GM23338 (cell line): ENCODE measurements around the gene CELA3B. TPM values are rescaled to one million over a fixed set of nuclear protein-coding genes. Genes with fewer than 3 reads are reported as not detected.
"Not testable (repeated sequence)": the region's sequence is repeated elsewhere in the genome, so short reads cannot be mapped to it uniquely, and the experiment has no call there.

ENCODE experiments used
- ATAC-seq: fragments of 200-7000 bp; cut with Tn5 transposase; 3 replicates; pipeline ENCODE4 v1.9.1; 2020
- DNase-seq: peaks from one replicate; pipeline ENCODE4 v3.0.0-alpha.2; 2015; ENCODE audit warnings: low spot score
- H2AFZ ChIP-seq: fragments of 200-600 bp; sonication (generic); 2 replicates; pipeline ENCODE4 v1.8.0; 2016; ENCODE audit warnings: antibody characterized with exemption, mild to moderate bottlenecking, moderate library complexity
- H3F3A ChIP-seq: fragments of 200-600 bp; sonication (generic); replicated peaks from 2 replicates; pipeline ENCODE4 v1.8.0; 2017; ENCODE audit warnings: antibody characterized with exemption, mixed run types, low read depth
- H3K27ac ChIP-seq: fragments of 200-600 bp; sonication (generic); 2 replicates; pipeline ENCODE4 v1.6.1; 2016; ENCODE audit warnings: low read depth
- H3K27me3 ChIP-seq: fragments of 200-600 bp; sonication (generic); 2 replicates; pipeline ENCODE4 v1.8.0; 2016; ENCODE audit warnings: mild to moderate bottlenecking, mixed run types, moderate library complexity; ENCODE audit not compliant: insufficient read depth
- H3K36me3 ChIP-seq: fragments of 200-600 bp; sonication (generic); 2 replicates; pipeline ENCODE4 v1.8.0; 2016; ENCODE audit warnings: mild to moderate bottlenecking; ENCODE audit not compliant: insufficient read depth
- H3K4me1 ChIP-seq: fragments of 200-600 bp; sonication (generic); 2 replicates; pipeline ENCODE4 v1.8.0; 2016; ENCODE audit warnings: mild to moderate bottlenecking, moderate library complexity; ENCODE audit not compliant: insufficient read depth
- H3K4me2 ChIP-seq: fragments of 200-600 bp; sonication (generic); 2 replicates; pipeline ENCODE4 v1.7.1; 2017; ENCODE audit warnings: mixed run types
- H3K4me3 ChIP-seq: fragments of 200-600 bp; sonication (generic); 2 replicates; pipeline ENCODE4 v1.6.1; 2016; ENCODE audit warnings: mixed run types
- H3K79me2 ChIP-seq: fragments of 200-600 bp; sonication (generic); replicated peaks from 2 replicates; pipeline ENCODE4 v1.8.0; 2017; ENCODE audit warnings: mild to moderate bottlenecking; ENCODE audit not compliant: insufficient read depth
- H3K9me2 ChIP-seq: fragments of 200-600 bp; sonication (generic); 2 replicates; pipeline ENCODE4 v1.8.0; 2017; ENCODE audit not compliant: insufficient read depth
- H4K20me1 ChIP-seq: fragments of 200-600 bp; sonication (generic); replicated peaks from 2 replicates; pipeline ENCODE4 v1.8.0; 2017; ENCODE audit warnings: mild to moderate bottlenecking; ENCODE audit not compliant: insufficient read depth
- H3K27ac Mint-ChIP-seq: 2 replicates; pipeline ENCODE4 v1.8.0; 2020; ENCODE audit warnings: inconsistent platforms, mild to moderate bottlenecking, moderate library complexity, mixed read lengths
- H3K27me3 Mint-ChIP-seq: 3 replicates; pipeline ENCODE4 v1.8.0; 2022; ENCODE audit warnings: low read depth, mild to moderate bottlenecking, moderate library complexity, mixed read lengths, inconsistent platforms; ENCODE audit not compliant: insufficient read depth, poor library complexity
- H3K36me3 Mint-ChIP-seq: 3 replicates; pipeline ENCODE4 v1.8.0; 2021; ENCODE audit warnings: low read depth, mild to moderate bottlenecking, inconsistent platforms, moderate library complexity, mixed read lengths
- H3K4me1 Mint-ChIP-seq: 3 replicates; pipeline ENCODE4 v1.8.0; 2020; ENCODE audit warnings: mild to moderate bottlenecking, inconsistent platforms, mixed read lengths
- H3K4me3 Mint-ChIP-seq: 3 replicates; pipeline ENCODE4 v1.8.0; 2021; ENCODE audit warnings: moderate library complexity, mild to moderate bottlenecking, inconsistent platforms, mixed read lengths
- H3K9me3 Mint-ChIP-seq: 3 replicates; pipeline ENCODE4 v1.8.0; 2020; ENCODE audit warnings: moderate library complexity, mild to moderate bottlenecking, inconsistent platforms, mixed read lengths
- polyA plus RNA-seq: library from polyadenylated mRNA; unstranded; fragments of >200 nt; fragmentation: Nextera tagmentation; extraction: Ambion mirVana; gene quantifications from 2 replicates; pipeline ENCODE4 v1.2.1, GENCODE V29; 2016
- total RNA-seq: library from RNA; depleted of rRNA; stranded (reverse); fragments of >200 nt; shearing (Covaris generic); gene quantifications from 2 replicates; pipeline ENCODE4 v1.2.3, GENCODE V29; 2014
- TF ChIP-seq, protein P1 (sequence below): fragments of 250-450 bp; sonication (Bioruptor Pico); IDR thresholded peaks from 2 replicates; pipeline ENCODE4 v1.5.0; 2020; ENCODE audit warnings: mild to moderate bottlenecking, moderate library complexity

The CELA3B gene
- total and polyA plus RNA-seq, 2 experiments from 2014 or later, result not detected

GRCh38 chr1:22009566-22009965 is 32.7 kb downstream of the CELA3B start:
- H3K4me2 ChIP-seq, ATAC-seq, H3K4me3 Mint-ChIP-seq, H3K79me2 ChIP-seq, H3K36me3 Mint-ChIP-seq, H3K27ac ChIP-seq, H3K4me3 ChIP-seq, H3K27me3 Mint-ChIP-seq, H4K20me1 ChIP-seq, DNase-seq, H3K4me1 ChIP-seq, H3K27ac Mint-ChIP-seq, H3F3A ChIP-seq, H2AFZ ChIP-seq, H3K9me2 ChIP-seq, H3K36me3 ChIP-seq, H3K27me3 ChIP-seq, H3K9me3 Mint-ChIP-seq, H3K4me1 Mint-ChIP-seq: not testable (repeated sequence)

DNA sequence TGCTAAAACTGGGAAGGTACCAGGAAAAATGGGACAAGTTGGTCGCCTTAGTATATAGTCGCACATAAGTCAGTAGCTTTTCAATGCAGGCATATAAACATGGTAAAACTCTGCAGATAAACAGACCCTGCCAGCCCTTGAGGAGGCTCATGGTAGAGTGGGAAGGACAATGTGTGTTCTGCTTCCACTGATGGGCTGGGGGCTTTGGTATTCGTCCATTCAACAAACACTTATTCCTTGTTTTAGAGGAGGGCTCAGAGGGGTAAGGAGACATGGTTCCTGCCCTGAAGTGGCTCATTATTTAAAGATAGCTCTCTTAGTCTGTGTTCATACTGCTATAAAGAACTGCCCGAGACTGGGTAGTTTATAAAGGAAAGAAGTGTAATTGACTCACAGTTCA is 35.9 kb downstream of the CELA3B start:
- not testable (repeated sequence) for H3F3A ChIP-seq, H3K4me1 ChIP-seq, H3K79me2 ChIP-seq, H3K4me1 Mint-ChIP-seq, ATAC-seq, H3K27me3 ChIP-seq, H3K9me2 ChIP-seq, H4K20me1 ChIP-seq, H3K36me3 Mint-ChIP-seq, H3K9me3 Mint-ChIP-seq, DNase-seq, H2AFZ ChIP-seq, H3K4me2 ChIP-seq, H3K27ac ChIP-seq, H3K4me3 Mint-ChIP-seq, H3K4me3 ChIP-seq, H3K27me3 Mint-ChIP-seq, H3K27ac Mint-ChIP-seq, H3K36me3 ChIP-seq

DNA sequence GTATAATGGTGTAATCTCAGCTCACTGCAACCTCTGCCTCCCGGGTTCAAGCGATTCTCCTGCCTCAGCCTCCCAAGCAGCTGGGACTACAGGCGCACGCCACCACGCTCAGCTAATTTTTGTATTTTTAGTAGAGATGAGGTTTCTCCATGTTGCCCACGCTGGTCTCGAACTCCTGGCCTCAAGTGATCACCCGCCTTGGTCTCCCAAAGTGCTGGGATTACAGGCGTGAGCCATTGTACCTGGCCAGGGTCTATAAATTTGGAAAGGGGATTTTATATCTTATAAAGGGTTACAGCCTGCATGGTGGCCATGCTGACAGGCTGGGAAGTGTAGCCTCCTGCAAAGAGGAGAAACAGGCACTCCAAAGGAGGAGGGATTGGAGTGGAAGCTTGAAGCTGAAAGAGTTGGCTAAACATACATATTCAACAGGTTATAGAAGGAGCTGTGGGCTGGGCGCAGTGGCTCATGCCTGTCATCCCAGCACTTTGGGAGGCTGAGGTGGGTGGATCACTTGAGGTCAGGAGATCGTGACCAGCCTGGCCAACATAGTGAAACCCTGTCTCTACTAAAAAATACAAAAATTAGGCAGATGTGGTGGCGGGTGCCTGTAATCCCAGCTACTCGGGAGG is 37.9 kb downstream of the CELA3B start:
- DNase-seq, H3K4me2 ChIP-seq, H3K4me1 ChIP-seq, H3K27ac Mint-ChIP-seq, H3K27me3 Mint-ChIP-seq, H3K9me3 Mint-ChIP-seq, H3K27ac ChIP-seq, H3K36me3 Mint-ChIP-seq, H3K4me3 ChIP-seq, ATAC-seq, H2AFZ ChIP-seq, H3K79me2 ChIP-seq, H4K20me1 ChIP-seq, H3F3A ChIP-seq, H3K4me3 Mint-ChIP-seq, H3K36me3 ChIP-seq, H3K4me1 Mint-ChIP-seq, H3K27me3 ChIP-seq, H3K9me2 ChIP-seq: not testable (repeated sequence)

DNA sequence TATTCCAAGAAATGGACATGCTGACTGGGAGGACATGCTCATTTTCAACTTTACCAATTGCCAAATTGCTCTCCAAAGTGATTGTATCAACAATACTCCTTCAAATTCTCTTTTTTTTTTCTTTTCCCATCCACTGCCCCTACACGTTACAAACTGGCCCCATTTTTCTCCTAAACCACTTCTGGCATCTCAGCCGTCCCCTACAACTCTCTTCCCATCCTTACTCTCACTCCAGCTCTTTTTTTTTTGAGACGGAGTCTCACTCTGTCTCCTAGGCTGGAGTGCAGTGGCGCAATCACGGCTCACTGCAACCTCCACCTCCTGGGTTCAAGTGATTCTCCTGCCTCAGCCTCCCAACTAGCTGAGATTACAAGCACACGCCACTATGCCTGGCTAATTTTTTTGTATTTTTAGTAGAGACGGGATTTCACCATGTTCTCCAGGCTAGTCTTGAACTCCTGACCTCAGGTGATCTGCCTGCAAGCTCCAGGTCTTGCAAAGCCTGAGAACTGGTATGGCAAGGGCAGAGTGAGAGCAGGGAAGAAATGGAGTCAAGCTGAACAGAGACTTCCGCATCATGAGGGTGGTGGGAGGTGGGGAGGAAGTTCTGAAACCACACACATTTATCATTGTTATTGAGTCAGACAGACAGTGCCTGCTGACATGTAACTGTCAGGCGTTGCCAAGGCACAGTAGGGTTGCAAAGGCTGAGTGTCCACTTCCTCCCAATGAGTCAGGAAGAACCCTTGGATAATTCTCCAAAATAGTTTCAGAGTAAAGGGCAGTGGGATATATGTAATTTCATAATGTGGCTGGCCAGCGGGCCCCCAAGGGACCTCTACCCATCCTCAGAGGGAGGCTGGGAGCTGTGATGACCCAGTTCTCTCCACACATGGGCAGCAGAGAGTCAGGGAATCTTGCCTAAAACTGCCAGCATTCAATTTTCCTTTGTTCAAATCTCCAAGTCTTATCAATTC is 42.0 kb downstream of the CELA3B start:
- Mint-ChIP-seq H3K27me3 (peaks cover 10% of the 10 kb centered on the region), H3K27ac (no peak overlapping the region), H3K4me3 (no peak overlapping the region), H3K4me1 (peaks cover 7% of the 10 kb centered on the region; the same call in 2 of the 3 replicates), H3K9me3 (no peaks in the 10 kb centered on the region), H3K36me3 (no peaks in the 10 kb centered on the region)
- Histone ChIP-seq H3K4me2 (no peak overlapping the region), H3K4me1 (peaks cover 3% of the 10 kb centered on the region), H4K20me1 (no peaks in the 10 kb centered on the region), H3K36me3 (no peaks in the 10 kb centered on the region), H3F3A (peaks cover 2% of the 10 kb centered on the region), H3K79me2 (no peaks in the 10 kb centered on the region), H3K4me3 (no peak overlapping the region), H3K27me3 (no peaks in the 10 kb centered on the region), H3K27ac (no peak overlapping the region), H2AFZ (no peak overlapping the region), H3K9me2 (no peaks in the 10 kb centered on the region)
- DNase-seq (peak; percentile 42), ATAC-seq (peak; percentile 44; the same call in 2 of the 3 replicates)
- TF ChIP-seq, protein P1, sequence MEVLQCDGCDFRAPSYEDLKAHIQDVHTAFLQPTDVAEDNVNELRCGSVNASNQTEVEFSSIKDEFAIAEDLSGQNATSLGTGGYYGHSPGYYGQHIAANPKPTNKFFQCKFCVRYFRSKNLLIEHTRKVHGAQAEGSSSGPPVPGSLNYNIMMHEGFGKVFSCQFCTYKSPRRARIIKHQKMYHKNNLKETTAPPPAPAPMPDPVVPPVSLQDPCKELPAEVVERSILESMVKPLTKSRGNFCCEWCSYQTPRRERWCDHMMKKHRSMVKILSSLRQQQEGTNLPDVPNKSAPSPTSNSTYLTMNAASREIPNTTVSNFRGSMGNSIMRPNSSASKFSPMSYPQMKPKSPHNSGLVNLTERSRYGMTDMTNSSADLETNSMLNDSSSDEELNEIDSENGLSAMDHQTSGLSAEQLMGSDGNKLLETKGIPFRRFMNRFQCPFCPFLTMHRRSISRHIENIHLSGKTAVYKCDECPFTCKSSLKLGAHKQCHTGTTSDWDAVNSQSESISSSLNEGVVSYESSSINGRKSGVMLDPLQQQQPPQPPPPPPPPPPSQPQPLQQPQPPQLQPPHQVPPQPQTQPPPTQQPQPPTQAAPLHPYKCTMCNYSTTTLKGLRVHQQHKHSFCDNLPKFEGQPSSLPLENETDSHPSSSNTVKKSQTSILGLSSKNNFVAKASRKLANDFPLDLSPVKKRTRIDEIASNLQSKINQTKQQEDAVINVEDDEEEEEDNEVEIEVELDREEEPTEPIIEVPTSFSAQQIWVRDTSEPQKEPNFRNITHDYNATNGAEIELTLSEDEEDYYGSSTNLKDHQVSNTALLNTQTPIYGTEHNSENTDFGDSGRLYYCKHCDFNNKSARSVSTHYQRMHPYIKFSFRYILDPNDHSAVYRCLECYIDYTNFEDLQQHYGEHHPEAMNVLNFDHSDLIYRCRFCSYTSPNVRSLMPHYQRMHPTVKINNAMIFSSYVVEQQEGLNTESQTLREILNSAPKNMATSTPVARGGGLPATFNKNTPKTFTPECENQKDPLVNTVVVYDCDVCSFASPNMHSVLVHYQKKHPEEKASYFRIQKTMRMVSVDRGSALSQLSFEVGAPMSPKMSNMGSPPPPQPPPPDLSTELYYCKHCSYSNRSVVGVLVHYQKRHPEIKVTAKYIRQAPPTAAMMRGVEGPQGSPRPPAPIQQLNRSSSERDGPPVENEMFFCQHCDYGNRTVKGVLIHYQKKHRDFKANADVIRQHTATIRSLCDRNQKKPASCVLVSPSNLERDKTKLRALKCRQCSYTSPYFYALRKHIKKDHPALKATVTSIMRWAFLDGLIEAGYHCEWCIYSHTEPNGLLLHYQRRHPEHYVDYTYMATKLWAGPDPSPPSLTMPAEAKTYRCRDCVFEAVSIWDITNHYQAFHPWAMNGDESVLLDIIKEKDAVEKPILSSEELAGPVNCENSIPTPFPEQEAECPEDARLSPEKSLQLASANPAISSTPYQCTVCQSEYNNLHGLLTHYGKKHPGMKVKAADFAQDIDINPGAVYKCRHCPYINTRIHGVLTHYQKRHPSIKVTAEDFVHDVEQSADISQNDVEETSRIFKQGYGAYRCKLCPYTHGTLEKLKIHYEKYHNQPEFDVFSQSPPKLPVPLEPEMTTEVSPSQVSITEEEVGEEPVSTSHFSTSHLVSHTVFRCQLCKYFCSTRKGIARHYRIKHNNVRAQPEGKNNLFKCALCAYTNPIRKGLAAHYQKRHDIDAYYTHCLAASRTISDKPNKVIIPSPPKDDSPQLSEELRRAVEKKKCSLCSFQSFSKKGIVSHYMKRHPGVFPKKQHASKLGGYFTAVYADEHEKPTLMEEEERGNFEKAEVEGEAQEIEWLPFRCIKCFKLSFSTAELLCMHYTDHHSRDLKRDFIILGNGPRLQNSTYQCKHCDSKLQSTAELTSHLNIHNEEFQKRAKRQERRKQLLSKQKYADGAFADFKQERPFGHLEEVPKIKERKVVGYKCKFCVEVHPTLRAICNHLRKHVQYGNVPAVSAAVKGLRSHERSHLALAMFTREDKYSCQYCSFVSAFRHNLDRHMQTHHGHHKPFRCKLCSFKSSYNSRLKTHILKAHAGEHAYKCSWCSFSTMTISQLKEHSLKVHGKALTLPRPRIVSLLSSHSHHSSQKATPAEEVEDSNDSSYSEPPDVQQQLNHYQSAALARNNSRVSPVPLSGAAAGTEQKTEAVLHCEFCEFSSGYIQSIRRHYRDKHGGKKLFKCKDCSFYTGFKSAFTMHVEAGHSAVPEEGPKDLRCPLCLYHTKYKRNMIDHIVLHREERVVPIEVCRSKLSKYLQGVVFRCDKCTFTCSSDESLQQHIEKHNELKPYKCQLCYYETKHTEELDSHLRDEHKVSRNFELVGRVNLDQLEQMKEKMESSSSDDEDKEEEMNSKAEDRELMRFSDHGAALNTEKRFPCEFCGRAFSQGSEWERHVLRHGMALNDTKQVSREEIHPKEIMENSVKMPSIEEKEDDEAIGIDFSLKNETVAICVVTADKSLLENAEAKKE (CRISPR knock-in tag), result no peak
